ENCODE data around the gene POU4F3.
"Not testable (repeated sequence)": the region's sequence is repeated elsewhere in the genome, so short reads cannot be mapped to it uniquely, and the experiment has no call there.

DNA sequence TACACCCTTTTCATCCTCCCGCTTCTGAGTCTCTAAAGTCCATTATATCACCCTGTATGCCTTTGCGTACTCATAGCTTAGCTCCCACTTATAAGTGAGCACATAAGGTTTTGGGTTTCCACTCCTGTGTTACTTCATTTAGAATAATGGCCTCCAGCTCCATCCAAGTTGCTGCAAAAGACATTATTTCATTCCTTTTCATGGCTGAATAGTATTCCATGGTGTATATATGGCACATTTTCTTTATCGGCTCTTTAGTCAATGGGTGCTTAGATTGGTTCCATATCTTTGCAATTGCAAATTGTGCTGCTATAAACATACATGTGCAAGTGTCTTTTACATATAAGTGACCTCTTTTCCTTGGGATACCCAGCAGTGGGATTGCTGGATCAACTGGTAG lies 39.7 kb upstream of the POU4F3 start:
- TF ChIP-seq EP300, CTCF, POLR2A, POLR2AphosphoS5 (IDR thresholded peaks at IDR 0.05): not testable (repeated sequence)
